Right atrium auricular region (tissue), 2 donors: ENCODE results near the gene PADI1. TPM values are rescaled to one million over a fixed set of nuclear protein-coding genes. Genes with fewer than 3 reads are reported as not detected.

Experiments used
- DNase-seq: peaks from one replicate; pipeline ENCODE4 v3.0.0-alpha.2; 2019; ENCODE audit warnings: low spot score
- H3K27ac ChIP-seq, 2 donors: fragments of 200-600 bp; sonication (generic); 1 replicate in 1 of 2; 2 replicates in 1 of 2; pipeline ENCODE4 v1.5.1; 2016 to 2019
- H3K27me3 ChIP-seq, 2 donors: fragments of 200-600 bp; sonication (generic); one replicate each; pipeline versions ENCODE4 v1.5.1 to v1.6.0; 2017 to 2019
- H3K36me3 ChIP-seq: fragments of 200-600 bp; sonication (generic); one replicate; pipeline ENCODE4 v1.5.1; 2016
- H3K4me1 ChIP-seq, 2 donors: fragments of 200-600 bp; sonication (generic); one replicate each; pipeline versions ENCODE4 v1.5.1 to v1.6.0; 2017 to 2019
- H3K4me3 ChIP-seq, 2 donors: fragments of 200-600 bp; sonication (generic); 1 replicate in 1 of 2; 2 replicates in 1 of 2; pipeline ENCODE4 v1.5.1; 2017 to 2019; ENCODE audit warnings: mild to moderate bottlenecking in 1 of 2, moderate library complexity in 1 of 2
- H3K9me3 ChIP-seq, 2 donors: fragments of 200-600 bp; sonication (generic); one replicate each; pipeline ENCODE4 v1.5.1; 2019
- CTCF ChIP-seq, 2 donors: fragments of 200-600 bp; sonication (generic); IDR thresholded peaks; one replicate each; pipeline ENCODE4 v1.5.1; 2019; ENCODE audit warnings: antibody characterized with exemption in 2 of 2
- total RNA-seq, 2 donors: library from RNA; depleted of rRNA; stranded (reverse); fragments of >200 nt; gene quantifications; one replicate each; pipeline ENCODE4 v1.1.0, GENCODE V29; 2016

PADI1 gene
- total RNA-seq, 2 donors from 2014 or later, result not detected

GRCh38 chr1:17176306-17177061 lies 28.4 kb upstream of the PADI1 start:
- no peak for DNase-seq
- no peaks in the 10 kb centered on the region for H3K36me3 ChIP-seq
- no peak overlapping the region for H3K4me3 ChIP-seq
- no peaks in the 10 kb centered on the region for H3K4me1 ChIP-seq
- H3K27ac ChIP-seq, result no peak overlapping the region
- H3K9me3 ChIP-seq, result no peaks in the 10 kb centered on the region
- no peaks in the 10 kb centered on the region for H3K27me3 ChIP-seq
- no peak for TF ChIP-seq CTCF (IDR thresholded peaks at IDR 0.05)

GRCh38 chr1:17177651-17178050 lies 27.3 kb upstream of the PADI1 start:
- Histone ChIP-seq H3K4me1 (no peaks in the 10 kb centered on the region), H3K36me3 (no peaks in the 10 kb centered on the region), H3K4me3 (no peak overlapping the region), H3K27me3 (no peaks in the 10 kb centered on the region), H3K9me3 (no peaks in the 10 kb centered on the region), H3K27ac (no peak overlapping the region)
- no peak for DNase-seq
- no peak for TF ChIP-seq CTCF (IDR thresholded peaks at IDR 0.05)

- no peaks in the 10 kb centered on the region for H3K4me1 ChIP-seq
- H3K27me3 ChIP-seq, result no peaks in the 10 kb centered on the region
- H3K36me3 ChIP-seq, result no peaks in the 10 kb centered on the region
- TF ChIP-seq CTCF (IDR thresholded peaks at IDR 0.05), result no peak
- H3K27ac ChIP-seq, result no peak overlapping the region
- no peak overlapping the region for H3K4me3 ChIP-seq
- no peak for DNase-seq
- no peaks in the 10 kb centered on the region for H3K9me3 ChIP-seq
Observed at GRCh38 chr1:17181781-17182464, 23.0 kb upstream of the PADI1 start.

GRCh38 chr1:17183388-17184160 lies 21.4 kb upstream of the PADI1 start:
- no peak for TF ChIP-seq CTCF (IDR thresholded peaks at IDR 0.05)
- DNase-seq, result no peak
- no peak overlapping the region for H3K4me3 ChIP-seq
- no peak overlapping the region for H3K27ac ChIP-seq
- H3K36me3 ChIP-seq, result no peaks in the 10 kb centered on the region
- H3K27me3 ChIP-seq, result no peaks in the 10 kb centered on the region
- peaks cover 0 to 8% of the 10 kb centered on the region in 2 donors for H3K9me3 ChIP-seq
- H3K4me1 ChIP-seq, result no peaks in the 10 kb centered on the region

GRCh38 chr1:17184161-17184665 lies 20.7 kb upstream of the PADI1 start:
- Histone ChIP-seq H3K27me3 (no peaks in the 10 kb centered on the region), H3K4me3 (no peak overlapping the region), H3K36me3 (no peaks in the 10 kb centered on the region), H3K4me1 (no peaks in the 10 kb centered on the region), H3K9me3 (peaks cover 0 to 13% of the 10 kb centered on the region in 2 donors), H3K27ac (no peak overlapping the region)
- no peak for DNase-seq
- TF ChIP-seq CTCF (IDR thresholded peaks at IDR 0.05), result no peak
